Cardiac septum (tissue), 1 donor: ENCODE data around the gene HERC3. TPM values are rescaled to one million over a fixed set of nuclear protein-coding genes. Genes with fewer than 3 reads are reported as not detected.

Experiments
- DNase-seq: peaks from one replicate; pipeline ENCODE4 v3.0.0-alpha.2; 2020; ENCODE audit warnings: low spot score
- intact Hi-C: fragments of 100-400 bp; cut with DNase I; formaldehyde crosslinking; loops from one replicate; pipeline ENCODE4 v1.14.0; 2022
- total RNA-seq: library from RNA; stranded (reverse); fragmentation: NEBNext Ultra II Directional; extraction: Animal tissue kit (Norgen Biotek cat#: 25700); gene quantifications from one replicate; pipeline ENCODE4 v1.2.1, GENCODE V29; 2021
- donor health status: DM: no; HTN: no; CAD: no.

HERC3 gene
- total RNA-seq, 1 donor from 2014 or later = 46.3 TPM

GRCh38 chr4:88649716-88650115 is 57.4 kb downstream of the HERC3 start:
- intact Hi-C loops = loop anchor here (10.0 kb wide), 1 partner anchor 55 kb away; the partner anchor contains the start of gene HERC3

GRCh38 chr4:88653371-88653946 is 61.2 kb downstream of the HERC3 start:
- no peak for DNase-seq
- intact Hi-C loops = loop anchor here (10.0 kb wide), 1 partner anchor 59 kb away; the partner anchor contains the start of gene HERC3

More at GRCh38 chr4:88649716-88650115, 57.4 kb downstream of the HERC3 start:
- DNase-seq = no peak

DNA sequence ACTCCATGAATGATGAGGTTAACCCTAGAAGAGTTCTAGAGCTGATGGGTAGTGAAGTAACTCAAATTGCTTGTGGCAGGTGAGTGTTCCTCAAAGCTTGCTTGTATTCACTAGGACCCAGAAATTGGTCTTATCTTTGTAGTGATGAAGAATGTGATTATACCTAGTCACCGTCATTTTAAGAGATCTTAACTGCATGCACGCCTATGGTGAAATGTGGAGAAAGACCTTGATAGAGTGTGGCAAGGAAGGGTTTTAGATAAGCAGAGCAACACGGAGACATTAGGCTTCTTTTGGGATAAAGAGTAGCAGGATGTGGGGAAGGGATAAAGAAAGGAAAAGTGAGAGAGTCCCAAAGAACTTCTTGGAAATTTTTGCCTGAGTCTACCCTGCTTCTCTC is 62.9 kb downstream of the HERC3 start:
- intact Hi-C loops = loop anchor here (10.0 kb wide), 1 partner anchor 60 kb away; the partner anchor contains the start of gene HERC3
- no peak for DNase-seq

GRCh38 chr4:88659055-88659889 is 67.0 kb downstream of the HERC3 start:
- intact Hi-C loops = loop anchor here (1.0 to 10.0 kb wide), 2 partner anchors 64 to 120 kb away; partner anchors contain the start of gene HERC3
- no peak for DNase-seq

DNA sequence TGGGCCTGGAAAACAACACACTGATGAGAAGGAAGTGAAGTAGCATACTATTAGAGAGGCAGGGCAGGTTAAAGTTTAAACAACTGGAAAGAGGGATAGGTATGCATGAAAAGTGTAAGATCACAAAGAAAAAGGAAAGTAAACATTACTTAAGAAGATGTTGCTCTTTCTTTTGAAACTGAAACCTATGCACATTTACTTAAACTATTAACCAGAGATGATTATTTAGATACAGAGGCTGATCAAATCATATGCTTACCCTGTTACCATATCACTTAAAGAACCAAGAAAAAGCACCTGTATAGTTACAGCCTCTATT is 67.6 kb downstream of the HERC3 start:
- intact Hi-C loops = loop anchor here (1.0 to 10.0 kb wide), 2 partner anchors 65 to 121 kb away; partner anchors contain the start of gene HERC3
- no peak for DNase-seq

DNA sequence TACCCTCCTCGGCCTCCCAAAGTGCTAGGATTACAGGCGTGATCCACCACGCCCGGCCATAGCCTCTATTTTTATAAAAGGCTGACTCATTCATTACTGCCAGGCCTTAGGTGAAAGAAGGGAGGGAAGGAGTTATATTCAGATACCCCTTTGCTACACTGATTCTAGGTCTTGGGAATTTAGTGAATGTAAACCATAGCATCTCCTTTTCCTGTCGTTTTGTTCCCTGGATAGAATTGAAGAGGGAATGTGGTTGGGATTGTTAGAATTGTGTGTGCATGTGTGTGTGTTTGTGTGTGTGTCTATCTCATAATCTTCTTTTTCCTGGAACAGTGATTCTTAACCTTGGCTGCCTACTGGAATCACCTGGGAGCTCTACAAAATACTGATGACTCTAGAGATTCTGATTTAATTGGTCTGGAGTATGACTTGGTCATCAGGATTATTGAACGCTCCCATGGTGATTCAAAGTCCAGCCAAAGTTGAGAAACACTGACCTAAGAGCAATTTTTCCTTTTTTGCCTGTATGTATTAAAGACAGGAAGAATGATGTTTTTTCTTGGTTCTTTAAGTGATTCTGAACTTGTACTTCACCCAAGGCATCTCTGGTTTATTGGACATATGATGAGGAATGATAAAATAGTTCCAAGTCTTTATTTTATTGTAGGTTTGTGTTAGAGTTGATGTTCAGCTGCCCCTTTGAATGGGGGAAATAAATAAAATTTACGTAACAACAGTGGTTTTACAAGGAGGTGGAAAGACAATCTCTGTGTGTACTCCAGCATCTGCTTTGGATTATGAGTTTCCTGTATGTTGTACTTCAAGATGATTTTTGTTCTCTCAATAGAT is 68.4 kb downstream of the HERC3 start:
- intact Hi-C loops = no loop called here
- DNase-seq = no peak

- intact Hi-C loops = no loop called here
- DNase-seq = no peak
Observed at GRCh38 chr4:88661739-88662138, 69.5 kb downstream of the HERC3 start.

GRCh38 chr4:88672987-88673386 is 80.7 kb downstream of the HERC3 start:
- no peak for DNase-seq
- intact Hi-C loops = no loop called here

DNA sequence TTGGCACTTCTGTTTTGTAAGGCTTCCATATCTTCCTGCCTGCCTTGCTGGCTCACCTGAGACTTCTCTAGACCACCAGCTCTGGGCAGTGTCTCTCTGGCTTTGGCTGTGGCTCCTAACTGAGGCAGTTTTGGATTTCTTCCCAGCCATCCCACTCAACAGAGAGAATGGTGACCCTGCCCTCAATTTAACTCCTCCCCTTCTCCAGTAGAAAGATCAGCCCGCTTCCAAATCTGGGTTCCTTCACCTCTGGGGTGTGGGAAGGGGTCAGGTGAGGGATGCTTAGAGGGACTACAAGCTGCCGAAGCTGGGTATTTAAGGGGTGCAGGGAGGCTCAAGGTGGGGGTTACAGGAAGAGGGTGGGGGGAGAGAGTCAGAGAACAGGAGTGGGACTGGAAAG is 81.6 kb downstream of the HERC3 start:
- intact Hi-C loops = no loop called here
- DNase-seq = no peak

GRCh38 chr4:88674565-88674964 is 82.3 kb downstream of the HERC3 start:
- intact Hi-C loops = no loop called here
- DNase-seq = no peak

DNA sequence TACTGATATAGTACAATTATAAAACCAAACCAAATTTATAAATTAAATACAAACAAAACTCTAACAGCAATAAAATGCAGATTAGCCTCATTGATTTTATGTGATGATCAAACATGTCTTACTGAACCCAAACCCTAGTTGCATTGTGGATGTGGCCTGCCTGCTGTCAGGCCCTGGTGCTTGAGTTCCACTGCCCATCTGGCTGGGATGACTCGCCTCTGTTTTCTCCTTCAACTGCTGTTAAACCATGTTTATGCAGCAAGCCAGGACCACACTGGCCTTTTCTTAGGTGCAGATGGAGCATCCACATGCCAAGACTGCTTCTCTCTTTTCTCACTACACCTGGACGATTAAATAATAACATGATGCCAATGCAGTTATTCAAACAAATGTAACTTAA is 82.7 kb downstream of the HERC3 start:
- DNase-seq = no peak
- intact Hi-C loops = no loop called here

GRCh38 chr4:88675543-88675942 is 83.3 kb downstream of the HERC3 start:
- intact Hi-C loops = no loop called here
- no peak for DNase-seq

GRCh38 chr4:88681209-88681608 is 88.9 kb downstream of the HERC3 start:
- no peak for DNase-seq
- intact Hi-C loops = no loop called here

- intact Hi-C loops = no loop called here
- no peak for DNase-seq
Observed at GRCh38 chr4:88690355-88690754, 98.1 kb downstream of the HERC3 start.

DNA sequence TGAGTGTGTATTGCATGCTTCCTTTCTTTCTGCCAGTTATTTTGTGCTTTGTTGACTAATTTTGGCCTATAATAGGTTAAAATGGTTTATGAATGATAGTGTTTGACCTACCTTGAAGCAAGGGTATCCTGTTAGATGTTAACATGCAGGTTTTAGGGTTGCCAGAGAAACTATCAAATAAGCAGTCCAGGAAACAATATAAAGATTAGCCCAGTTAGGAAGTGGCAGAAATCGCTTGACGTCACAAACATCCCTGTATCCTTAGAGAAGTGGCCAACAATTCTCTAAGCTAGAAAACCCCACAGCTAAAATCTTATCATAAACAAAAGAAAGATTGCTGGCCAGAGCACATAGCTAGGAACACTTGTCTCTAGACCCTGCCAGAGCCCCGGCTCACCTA is 101.5 kb downstream of the HERC3 start:
- DNase-seq = no peak

GRCh38 chr4:88696630-88697029 is 104.3 kb downstream of the HERC3 start:
- DNase-seq = no peak
- intact Hi-C loops = no loop called here

More for the DNA sequence above, 101.5 kb downstream of the HERC3 start:
- intact Hi-C loops = no loop called here

DNA sequence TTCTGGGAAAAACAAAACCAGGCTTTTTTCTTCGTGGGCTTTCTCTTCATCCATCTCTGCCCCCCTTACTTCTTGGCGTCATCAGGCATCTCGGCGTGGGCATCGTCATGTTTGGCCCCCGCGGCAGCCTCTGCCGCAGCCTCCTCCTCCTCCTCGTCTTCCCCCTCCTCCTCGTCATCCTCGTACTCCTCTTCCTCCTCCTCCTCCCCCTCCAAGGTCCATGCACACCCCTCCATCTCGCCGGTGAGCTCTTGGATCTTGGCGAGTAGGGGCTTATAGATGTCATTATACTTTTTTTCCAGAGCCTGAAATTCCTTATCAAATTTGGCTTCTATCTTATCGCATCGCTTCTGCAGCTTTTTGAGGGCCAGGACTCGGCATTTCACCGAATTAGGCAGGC is 104.9 kb downstream of the HERC3 start:
- no peak for DNase-seq
- intact Hi-C loops = no loop called here

GRCh38 chr4:88697588-88698329 is 105.5 kb downstream of the HERC3 start, which contains the start of gene NAP1L5:
Gene NAP1L5, minus strand, starts transcription at chr4:88697829. Its CDS starts 75 bp downstream, at chr4:88697754.
- intact Hi-C loops = no loop called here
- DNase-seq = peak; percentile 86

DNA sequence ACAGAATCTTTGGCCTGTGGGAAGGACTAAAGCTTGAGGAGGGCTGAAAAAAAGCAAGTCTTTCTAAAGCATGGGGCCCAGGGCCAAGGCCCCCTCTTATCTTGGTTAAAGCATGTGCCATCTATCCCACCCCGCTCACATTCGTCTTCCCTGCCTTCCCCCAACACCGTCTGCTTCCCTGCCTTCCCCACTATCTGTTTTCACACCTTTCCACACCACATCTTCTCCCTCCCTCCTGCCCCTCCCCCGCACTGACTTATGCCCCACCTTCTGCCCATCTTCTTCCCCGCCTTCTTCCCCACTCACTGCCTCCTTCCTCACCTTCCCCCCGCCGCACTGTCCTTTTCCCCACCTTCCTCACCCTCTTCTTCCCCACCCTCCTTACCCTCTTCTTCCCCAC is 106.2 kb downstream of the HERC3 start:
- intact Hi-C loops = no loop called here
- DNase-seq = no peak
